Natural killer cell (primary cell): ENCODE measurements around the gene RFPL1. TPM values are rescaled to one million over a fixed set of nuclear protein-coding genes. Genes with fewer than 3 reads are reported as not detected.

ENCODE experiments used
- ATAC-seq, 3 donors: fragments of 150-1000 bp in 2 of 3; fragments of 200-7000 bp in 1 of 3; cut with Tn5 transposase; 1 replicate in 1 of 3; 2 replicates in 2 of 3; pipeline ENCODE4 v1.10.0; 2021; ENCODE audit warnings: mild to moderate bottlenecking in 2 of 3, moderate library complexity in 2 of 3
- DNase-seq, 2 donors: peaks; one replicate each; pipeline versions ENCODE4 v3.0.0 to v3.0.0-alpha.2; 2013 to 2021; ENCODE audit warnings: mixed read lengths in 1 of 2
- H3K27ac ChIP-seq: one replicate; pipeline ENCODE4 v1.5.1; 2013; ENCODE audit warnings: mild to moderate bottlenecking, low read length
- H3K27me3 ChIP-seq: one replicate; pipeline ENCODE4 v1.6.1; 2013; ENCODE audit warnings: low read length; ENCODE audit not compliant: control insufficient read depth, insufficient read depth
- H3K36me3 ChIP-seq: one replicate; pipeline ENCODE4 v1.6.1; 2013; ENCODE audit warnings: low read length; ENCODE audit not compliant: control insufficient read depth, insufficient read depth
- H3K4me1 ChIP-seq: one replicate; pipeline ENCODE4 v1.6.1; 2013; ENCODE audit warnings: low read length; ENCODE audit not compliant: control insufficient read depth, insufficient read depth
- H3K4me3 ChIP-seq: one replicate; pipeline ENCODE4 v1.5.1; 2013; ENCODE audit warnings: low read length
- H3K9me3 ChIP-seq: one replicate; pipeline ENCODE4 v1.6.1; 2013; ENCODE audit warnings: low read length; ENCODE audit not compliant: control insufficient read depth, insufficient read depth
- H3K27ac Mint-ChIP-seq, 2 donors: one replicate each; pipeline ENCODE4 v1.8.0; 2022; ENCODE audit warnings: mild to moderate bottlenecking in 2 of 2, mixed read lengths in 2 of 2, moderate library complexity in 1 of 2
- H3K27me3 Mint-ChIP-seq, 2 donors: one replicate each; pipeline ENCODE4 v1.8.0; 2022; ENCODE audit warnings: low read depth in 2 of 2, mixed read lengths in 2 of 2
- H3K36me3 Mint-ChIP-seq: one replicate; pipeline ENCODE4 v1.8.0; 2022; ENCODE audit warnings: mixed read lengths
- H3K4me1 Mint-ChIP-seq, 2 donors: one replicate each; pipeline ENCODE4 v1.8.0; 2022; ENCODE audit warnings: mixed read lengths in 2 of 2
- H3K4me3 Mint-ChIP-seq: one replicate; pipeline ENCODE4 v1.8.0; 2022; ENCODE audit warnings: mild to moderate bottlenecking, moderate library complexity, mixed read lengths
- H3K9me3 Mint-ChIP-seq, 2 donors: one replicate each; pipeline ENCODE4 v1.8.0; 2022; ENCODE audit warnings: mixed read lengths in 2 of 2
- WGBS: methylation state at CpG from one replicate; pipeline ENCODE4 v1.1.7; 2013; ENCODE audit warnings: missing lambda C conversion rate; ENCODE audit not compliant: insufficient coverage; 5-methylcytosine and 5-hydroxymethylcytosine counted together
- intact Hi-C: fragments of 100-400 bp; cut with micrococcal nuclease; formaldehyde crosslinking; loops from one replicate; pipeline ENCODE4 v1.14.2; 2022
- total RNA-seq, 4 donors: library from RNA; stranded (reverse); fragments of 120-200 nt in 1 of 4; gene quantifications; one replicate each; pipeline versions ENCODE4 v1.2.3 to v1.2.4, GENCODE V29; 2013 to 2022
- TF ChIP-seq, protein P1 (sequence below): fragments of 200-600 bp; IDR thresholded peaks from one replicate; pipeline ENCODE4 v1.8.0; 2022; ENCODE audit warnings: antibody characterized with exemption

Gene RFPL1
- total RNA-seq, 3 donors from 2014 or later (not counting 1 experiment from before 2014, with no cell fraction given), result not detected

DNA sequence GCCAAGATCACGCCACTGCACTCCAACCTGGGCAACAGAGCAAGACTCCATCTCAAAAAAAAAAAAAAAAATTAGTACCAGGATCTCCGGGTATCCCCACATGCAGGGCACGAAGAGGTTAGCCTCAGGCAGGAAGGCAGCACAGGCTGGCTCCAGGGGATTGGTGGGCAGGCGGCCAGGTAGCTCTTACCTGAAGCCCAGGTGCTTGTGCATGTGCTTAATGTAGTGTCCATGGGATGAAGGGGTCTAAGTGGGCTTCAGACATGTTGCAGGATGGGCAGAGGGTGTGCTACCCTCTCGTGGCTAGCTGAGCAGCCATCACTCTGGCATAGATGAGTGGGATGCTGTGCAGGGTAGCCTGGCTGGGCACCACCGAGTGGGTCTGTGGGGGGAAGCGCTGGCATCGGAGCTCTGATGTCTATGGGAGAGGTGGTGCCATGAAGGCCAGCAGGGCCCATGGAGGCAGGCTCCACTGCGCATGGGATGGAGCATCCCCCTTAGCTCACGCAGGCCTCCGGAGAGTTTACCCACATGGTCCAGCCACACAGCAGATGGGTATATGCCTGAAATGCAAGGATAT, 11.0 kb downstream of the RFPL1 start:
- H3K27me3 Mint-ChIP-seq, result no peaks in the 10 kb centered on the region
- no peaks in the 10 kb centered on the region for H3K4me1 Mint-ChIP-seq
- H3K4me3 Mint-ChIP-seq, result no peak overlapping the region
- no peaks in the 10 kb centered on the region for H3K36me3 Mint-ChIP-seq
- H3K36me3 ChIP-seq, result no peaks in the 10 kb centered on the region
- WGBS, result 91% methylated on average over 11 of the region's 11 CpGs
- no peak overlapping the region for H3K27ac ChIP-seq
- no peaks in the 10 kb centered on the region for H3K4me1 ChIP-seq
- H3K9me3 ChIP-seq, result no peaks in the 10 kb centered on the region
- ATAC-seq, result no peak
- no peaks in the 10 kb centered on the region for H3K9me3 Mint-ChIP-seq
- no peak overlapping the region for H3K4me3 ChIP-seq
- H3K27ac Mint-ChIP-seq, result no peak overlapping the region
- TF ChIP-seq, protein P1, sequence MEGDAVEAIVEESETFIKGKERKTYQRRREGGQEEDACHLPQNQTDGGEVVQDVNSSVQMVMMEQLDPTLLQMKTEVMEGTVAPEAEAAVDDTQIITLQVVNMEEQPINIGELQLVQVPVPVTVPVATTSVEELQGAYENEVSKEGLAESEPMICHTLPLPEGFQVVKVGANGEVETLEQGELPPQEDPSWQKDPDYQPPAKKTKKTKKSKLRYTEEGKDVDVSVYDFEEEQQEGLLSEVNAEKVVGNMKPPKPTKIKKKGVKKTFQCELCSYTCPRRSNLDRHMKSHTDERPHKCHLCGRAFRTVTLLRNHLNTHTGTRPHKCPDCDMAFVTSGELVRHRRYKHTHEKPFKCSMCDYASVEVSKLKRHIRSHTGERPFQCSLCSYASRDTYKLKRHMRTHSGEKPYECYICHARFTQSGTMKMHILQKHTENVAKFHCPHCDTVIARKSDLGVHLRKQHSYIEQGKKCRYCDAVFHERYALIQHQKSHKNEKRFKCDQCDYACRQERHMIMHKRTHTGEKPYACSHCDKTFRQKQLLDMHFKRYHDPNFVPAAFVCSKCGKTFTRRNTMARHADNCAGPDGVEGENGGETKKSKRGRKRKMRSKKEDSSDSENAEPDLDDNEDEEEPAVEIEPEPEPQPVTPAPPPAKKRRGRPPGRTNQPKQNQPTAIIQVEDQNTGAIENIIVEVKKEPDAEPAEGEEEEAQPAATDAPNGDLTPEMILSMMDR, result no peak
- DNase-seq, result no peak
- intact Hi-C loops, result no loop called here
- no peaks in the 10 kb centered on the region for H3K27me3 ChIP-seq

DNA sequence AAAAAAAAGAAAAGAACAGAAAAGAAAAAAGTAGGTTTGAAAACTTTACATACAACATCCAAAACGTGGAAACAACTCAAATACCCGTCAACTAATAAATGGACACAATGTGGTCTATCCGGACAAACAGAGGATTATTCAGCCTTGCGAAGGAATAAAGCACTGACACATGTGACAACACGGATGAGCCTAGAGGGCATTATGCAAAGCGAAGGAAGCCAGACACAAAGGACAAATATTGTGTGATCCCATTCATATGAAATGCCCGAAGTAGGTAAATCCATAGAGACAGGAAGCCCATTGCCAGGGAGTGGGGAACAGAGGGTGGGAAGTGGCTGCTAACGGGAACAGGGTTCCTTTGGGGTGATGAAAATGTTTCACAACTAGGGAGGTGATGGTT, 11.8 kb downstream of the RFPL1 start:
- H3K4me1 Mint-ChIP-seq, result no peaks in the 10 kb centered on the region
- DNase-seq, result no peak
- 95% methylated on average over 8 of the region's 8 CpGs for WGBS
- Histone ChIP-seq H3K27ac (no peak overlapping the region), H3K4me3 (no peak overlapping the region), H3K4me1 (no peaks in the 10 kb centered on the region), H3K27me3 (no peaks in the 10 kb centered on the region), H3K36me3 (no peaks in the 10 kb centered on the region), H3K9me3 (no peaks in the 10 kb centered on the region)
- TF ChIP-seq, protein P1, result no peak
- no peak for ATAC-seq
- H3K27me3 Mint-ChIP-seq, result no peaks in the 10 kb centered on the region
- intact Hi-C loops, result no loop called here
- H3K4me3 Mint-ChIP-seq, result no peak overlapping the region
- no peak overlapping the region for H3K27ac Mint-ChIP-seq
- no peaks in the 10 kb centered on the region for H3K9me3 Mint-ChIP-seq
- no peaks in the 10 kb centered on the region for H3K36me3 Mint-ChIP-seq

DNA sequence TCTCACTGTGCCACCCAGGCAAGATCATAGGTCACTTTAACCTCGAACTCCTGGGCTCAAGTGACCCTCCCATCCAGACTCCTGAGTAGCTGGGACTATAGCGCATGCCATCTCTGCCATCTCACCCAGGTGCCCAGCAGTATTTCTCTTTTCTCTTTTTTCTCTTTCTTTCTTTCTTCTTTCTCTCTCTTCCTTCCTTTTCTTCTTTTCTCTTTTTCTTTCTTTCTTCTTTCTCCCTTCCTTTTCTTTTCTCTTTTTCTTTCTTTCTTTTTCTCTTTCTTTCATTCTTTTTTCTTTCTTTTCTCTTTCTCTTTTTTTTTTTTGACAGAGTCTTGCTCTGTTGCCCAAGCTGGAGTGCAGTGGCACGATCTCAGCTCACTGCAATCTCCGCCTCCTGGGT, 13.5 kb downstream of the RFPL1 start:
- no peak overlapping the region for H3K27ac Mint-ChIP-seq

More for the DNA sequence above, 13.5 kb downstream of the RFPL1 start:
- Histone ChIP-seq H3K27me3 (no peaks in the 10 kb centered on the region), H3K4me1 (no peaks in the 10 kb centered on the region), H3K36me3 (no peaks in the 10 kb centered on the region), H3K4me3 (no peak overlapping the region), H3K9me3 (no peaks in the 10 kb centered on the region), H3K27ac (no peak overlapping the region)
- ATAC-seq (no peak), DNase-seq (no peak)
- Mint-ChIP-seq H3K4me3 (no peak overlapping the region), H3K36me3 (no peaks in the 10 kb centered on the region), H3K27me3 (no peaks in the 10 kb centered on the region), H3K4me1 (no peaks in the 10 kb centered on the region), H3K9me3 (no peaks in the 10 kb centered on the region)
- intact Hi-C loops, result no loop called here
- TF ChIP-seq, protein P1, result no peak
- 85% methylated on average over 4 of the region's 4 CpGs for WGBS
